Epithelial cell of proximal tubule (primary cell): ENCODE results near the gene CD3E. TPM values are rescaled to one million over a fixed set of nuclear protein-coding genes. Genes with fewer than 3 reads are reported as not detected.

Source experiments
- DNase-seq: peaks from one replicate; pipeline ENCODE4 v3.0.0-alpha.2; 2011; ENCODE audit warnings: low read depth
- H3K4me3 ChIP-seq: 2 replicates; pipeline ENCODE4 v1.5.1; 2011; ENCODE audit warnings: low read depth, mild to moderate bottlenecking, low read length
- CTCF ChIP-seq: conservative IDR thresholded peaks from 2 replicates; pipeline ENCODE4 v1.5.1; 2012; ENCODE audit warnings: low read depth, mild to moderate bottlenecking, low read length
- total RNA-seq: library from RNA; depleted of rRNA; stranded (reverse); fragments of >200 nt; gene quantifications from 2 replicates; pipeline ENCODE4 v1.2.3, GENCODE V29; 2015

The CD3E gene
- total RNA-seq, 1 donor from 2014 or later, result not detected

GRCh38 chr11:118289401-118289800, 15.1 kb upstream of the CD3E start:
- no peak overlapping the region for H3K4me3 ChIP-seq
- TF ChIP-seq CTCF, result no peak
- no peak for DNase-seq

- no peak overlapping the region for H3K4me3 ChIP-seq
- no peak for DNase-seq
- peak; percentile 68 for TF ChIP-seq CTCF
These were observed 13.6 kb upstream of the CD3E start for GRCh38 chr11:118290923-118291322.

- H3K4me3 ChIP-seq, result no peak overlapping the region
- TF ChIP-seq CTCF, result no peak
- DNase-seq, result no peak
These were observed 12.9 kb upstream of the CD3E start for GRCh38 chr11:118291477-118292135.

GRCh38 chr11:118294053-118294452, 10.5 kb upstream of the CD3E start:
- no peak for DNase-seq
- no peak for TF ChIP-seq CTCF

GRCh38 chr11:118295199-118295598, 9.3 kb upstream of the CD3E start:
- H3K4me3 ChIP-seq, result no peak overlapping the region
- no peak for DNase-seq
- TF ChIP-seq CTCF, result no peak

More at GRCh38 chr11:118294053-118294452, 10.5 kb upstream of the CD3E start:
- no peak overlapping the region for H3K4me3 ChIP-seq

- no peak overlapping the region for H3K4me3 ChIP-seq
- peak; percentile 79 for TF ChIP-seq CTCF
- peak; percentile 70 for DNase-seq
These were observed 8.6 kb upstream of the CD3E start for GRCh38 chr11:118295815-118296454.
